Endodermal cell (in vitro differentiated cells): Measurements from ENCODE around the gene PRUNE2. TPM values are rescaled to one million over a fixed set of nuclear protein-coding genes. Genes with fewer than 3 reads are reported as not detected.

Experiments used
- DNase-seq: peaks from one replicate; pipeline ENCODE4 v3.0.0-alpha.2; 2017
- H3K27ac ChIP-seq: 2 replicates; pipeline ENCODE4 v1.5.1; 2013; ENCODE audit warnings: mild to moderate bottlenecking, low read depth, low read length, moderate library complexity
- H3K27me3 ChIP-seq: 2 replicates; pipeline ENCODE4 v1.6.1; 2013; ENCODE audit warnings: mild to moderate bottlenecking, low read length, moderate library complexity; ENCODE audit not compliant: insufficient read depth, control insufficient read depth, poor library complexity, severe bottlenecking
- H3K36me3 ChIP-seq: 2 replicates; pipeline ENCODE4 v1.7.0; 2013; ENCODE audit warnings: mild to moderate bottlenecking, low read length, moderate library complexity; ENCODE audit not compliant: control insufficient read depth, insufficient read depth
- H3K4me1 ChIP-seq: one replicate; pipeline ENCODE4 v1.7.0; 2013; ENCODE audit warnings: low read length; ENCODE audit not compliant: control insufficient read depth, insufficient read depth
- H3K4me3 ChIP-seq: 2 replicates; pipeline ENCODE4 v1.5.1; 2013; ENCODE audit warnings: mild to moderate bottlenecking, low read length, moderate library complexity
- H3K9ac ChIP-seq: 2 replicates; pipeline ENCODE4 v1.6.1; 2013; ENCODE audit warnings: mild to moderate bottlenecking, low read length, moderate library complexity; ENCODE audit not compliant: poor library complexity, severe bottlenecking; ENCODE audit errors: extremely low read depth
- H3K9me3 ChIP-seq: 2 replicates; pipeline ENCODE4 v1.6.1; 2013; ENCODE audit warnings: mild to moderate bottlenecking, low read length, moderate library complexity; ENCODE audit not compliant: control insufficient read depth
- H3K27ac Mint-ChIP-seq: 2 replicates; pipeline ENCODE4 v1.8.0; 2020; ENCODE audit warnings: mixed read lengths
- H3K27me3 Mint-ChIP-seq: 2 replicates; pipeline ENCODE4 v1.8.0; 2021; ENCODE audit warnings: mild to moderate bottlenecking, mixed read lengths; ENCODE audit not compliant: insufficient read depth
- H3K36me3 Mint-ChIP-seq: 2 replicates; pipeline ENCODE4 v1.8.0; 2020; ENCODE audit warnings: low read depth, mixed read lengths
- H3K4me1 Mint-ChIP-seq: 2 replicates; pipeline ENCODE4 v1.8.0; 2020; ENCODE audit warnings: mixed read lengths
- H3K4me3 Mint-ChIP-seq: 2 replicates; pipeline ENCODE4 v1.8.0; 2020; ENCODE audit warnings: mild to moderate bottlenecking, moderate library complexity, mixed read lengths
- H3K9me3 Mint-ChIP-seq: 2 replicates; pipeline ENCODE4 v1.8.0; 2020; ENCODE audit warnings: mild to moderate bottlenecking, mixed read lengths
- CTCF ChIP-seq: fragments of 200-600 bp; sonication (generic); conservative IDR thresholded peaks from 2 replicates; pipeline ENCODE4 v1.5.0; 2021; ENCODE audit warnings: antibody characterized with exemption, mild to moderate bottlenecking
- WGBS, 2 experiments: methylation state at CpG; one replicate each; pipeline versions ENCODE4 v1.1.5 to v1.1.7; 2013; ENCODE audit warnings: missing lambda C conversion rate in 2 of 2, mixed read lengths in 1 of 2; ENCODE audit not compliant: insufficient coverage in 1 of 2, insufficient read length in 1 of 2; 5-methylcytosine and 5-hydroxymethylcytosine counted together
- total RNA-seq, 2 donors: library from RNA; stranded (reverse); fragmentation: NEBNext Ultra II Directional in 1 of 2; extraction: Animal tissue kit (Norgen Biotek cat#: 25700) in 1 of 2; gene quantifications; 2 replicates in 1 of 2; 3 replicates in 1 of 2; pipeline ENCODE4 v1.2.1, GENCODE V29; 2021

Gene PRUNE2
- total RNA-seq, 2 donors from 2014 or later: 4.1 to 6.8 TPM

GRCh38 chr9:76904661-76905457, 1.1 kb downstream of the PRUNE2 start:
- peaks cover 1% of the 10 kb centered on the region for H3K9me3 Mint-ChIP-seq
- Histone ChIP-seq H3K27me3 (peaks cover 60% of the 10 kb centered on the region), H3K9me3 (no peaks in the 10 kb centered on the region), H3K4me1 (peaks cover 4% of the 10 kb centered on the region), H3K9ac (no peak overlapping the region), H3K27ac (no peak overlapping the region), H3K36me3 (no peaks in the 10 kb centered on the region), H3K4me3 (peak overlapping the region; percentile 85)
- no peak for DNase-seq
- 75 to 78% methylated on average over 6 to 8 of the region's 8 CpGs for WGBS, 2 experiments
- no peaks in the 10 kb centered on the region for H3K36me3 Mint-ChIP-seq
- no peak for TF ChIP-seq CTCF
- H3K4me3 Mint-ChIP-seq: peak overlapping the region; percentile 74
- H3K27ac Mint-ChIP-seq: no peak overlapping the region
- H3K4me1 Mint-ChIP-seq: peaks cover 15% of the 10 kb centered on the region
- peaks cover 84% of the 10 kb centered on the region for H3K27me3 Mint-ChIP-seq

GRCh38 chr9:76902395-76902794, 3.5 kb downstream of the PRUNE2 start:
- no peak for DNase-seq
- Mint-ChIP-seq H3K27me3 (peaks cover 60% of the 10 kb centered on the region), H3K9me3 (no peaks in the 10 kb centered on the region), H3K36me3 (no peaks in the 10 kb centered on the region), H3K4me1 (peaks cover 15% of the 10 kb centered on the region), H3K27ac (no peak overlapping the region), H3K4me3 (no peak overlapping the region)
- Histone ChIP-seq H3K36me3 (no peaks in the 10 kb centered on the region), H3K9me3 (no peaks in the 10 kb centered on the region), H3K4me3 (no peak overlapping the region), H3K9ac (no peak overlapping the region), H3K4me1 (peaks cover 4% of the 10 kb centered on the region), H3K27me3 (peaks cover 39% of the 10 kb centered on the region), H3K27ac (no peak overlapping the region)
- 79 to 89% methylated on average over 3 to 6 of the region's 6 CpGs for whole genome bisulfite sequencing, 2 experiments
- no peak for TF ChIP-seq CTCF

- Histone ChIP-seq H3K9me3 (no peaks in the 10 kb centered on the region), H3K36me3 (no peaks in the 10 kb centered on the region), H3K4me3 (no peak overlapping the region), H3K4me1 (peaks cover 4% of the 10 kb centered on the region), H3K27me3 (peaks cover 34% of the 10 kb centered on the region), H3K9ac (no peak overlapping the region), H3K27ac (no peak overlapping the region)
- Mint-ChIP-seq H3K36me3 (no peaks in the 10 kb centered on the region), H3K4me3 (no peak overlapping the region), H3K4me1 (peaks cover 15% of the 10 kb centered on the region), H3K27me3 (peaks cover 54% of the 10 kb centered on the region), H3K9me3 (no peaks in the 10 kb centered on the region), H3K27ac (no peak overlapping the region)
- peak; percentile 77 for DNase-seq
- WGBS, 2 experiments: 60 to 81% methylated on average over 1 to 2 of the region's 2 CpGs
- TF ChIP-seq CTCF: no peak
Measured at GRCh38 chr9:76901801-76902200, 4.1 kb downstream of the PRUNE2 start.
